Lung (tissue), 12 donors: ENCODE results near the gene HTRA3. TPM values are rescaled to one million over a fixed set of nuclear protein-coding genes. Genes with fewer than 3 reads are reported as not detected.

Experiments used
- ATAC-seq: fragments of 200-7000 bp; cut with Tn5 transposase; one replicate; pipeline ENCODE4 v1.9.1; 2020; ENCODE audit warnings: moderate number of reproducible peaks; ENCODE audit not compliant: insufficient read depth, low FRiP score
- DNase-seq, 3 donors: peaks; one replicate each; pipeline ENCODE4 v3.0.0-alpha.2; 2013 to 2017
- H3K27ac ChIP-seq, 2 donors: one replicate each; pipeline ENCODE4 v1.5.1; 2013; ENCODE audit warnings: mild to moderate bottlenecking in 2 of 2, moderate library complexity in 2 of 2, control low read depth in 1 of 2, inconsistent platforms in 1 of 2, low read depth in 1 of 2, low read length in 1 of 2
- H3K27me3 ChIP-seq, 3 donors: one replicate each; pipeline ENCODE4 v1.5.1; 2013; ENCODE audit warnings: low read length in 2 of 3; ENCODE audit not compliant: control insufficient read depth in 3 of 3, insufficient read depth in 3 of 3
- H3K36me3 ChIP-seq, 4 donors: one replicate each; pipeline ENCODE4 v1.5.1; 2013; ENCODE audit warnings: low read length in 4 of 4, mild to moderate bottlenecking in 1 of 4, moderate library complexity in 1 of 4; ENCODE audit not compliant: control insufficient read depth in 4 of 4, insufficient read depth in 4 of 4
- H3K4me1 ChIP-seq, 5 donors: one replicate each; pipeline ENCODE4 v1.5.1; 2013; ENCODE audit warnings: low read length in 5 of 5, mild to moderate bottlenecking in 2 of 5, moderate library complexity in 1 of 5; ENCODE audit not compliant: control insufficient read depth in 5 of 5, insufficient read depth in 5 of 5
- H3K4me3 ChIP-seq: one replicate; pipeline ENCODE4 v1.5.1; 2013; ENCODE audit warnings: mild to moderate bottlenecking, control low read depth, moderate library complexity
- H3K9ac ChIP-seq, 2 donors: one replicate each; pipeline ENCODE4 v1.5.1; 2013; ENCODE audit warnings: low read length in 2 of 2, control low read depth in 1 of 2; ENCODE audit not compliant: insufficient read depth in 1 of 2
- H3K9me3 ChIP-seq, 4 donors: one replicate each; pipeline ENCODE4 v1.5.1; 2013; ENCODE audit warnings: low read length in 3 of 4, mild to moderate bottlenecking in 1 of 4, moderate library complexity in 1 of 4; ENCODE audit not compliant: control insufficient read depth in 4 of 4, insufficient read depth in 3 of 4
- WGBS, 2 donors: extraction: QIAGEN DNeasy Blood & Tissue Kit; methylation state at CpG; one replicate each; pipeline ENCODE4 v1.1.7; 2013; 5-methylcytosine and 5-hydroxymethylcytosine counted together
- polyA plus RNA-seq, 2 donors: library from polyadenylated mRNA; stranded (reverse); fragments of 200-250 nt; gene quantifications; one replicate each; pipeline ENCODE4 v1.2.1, GENCODE V29; 2013
- total RNA-seq, 2 donors: library from RNA; depleted of rRNA in 1 of 2; stranded (reverse); fragments of >200 nt in 1 of 2; gene quantifications; one replicate each; pipeline ENCODE4 v1.2.1, GENCODE V29; 2014 to 2021
- TF ChIP-seq, protein P1 (sequence below): IDR thresholded peaks from 2 replicates; pipeline ENCODE4 v1.5.1; 2012; ENCODE audit warnings: mild to moderate bottlenecking; ENCODE audit errors: control extremely low read depth, extremely low read depth
- donor health status: control.
- donor health status: control.
- donor health status: Bipolar disorder and iron deficiency.
- donor health status: healthy.
- donor health status: DM: yes; HTN: yes; CAD: no.

The HTRA3 gene
- total and polyA plus RNA-seq, 4 donors: 9.5 to 23.5 (median 17.8) TPM

DNA sequence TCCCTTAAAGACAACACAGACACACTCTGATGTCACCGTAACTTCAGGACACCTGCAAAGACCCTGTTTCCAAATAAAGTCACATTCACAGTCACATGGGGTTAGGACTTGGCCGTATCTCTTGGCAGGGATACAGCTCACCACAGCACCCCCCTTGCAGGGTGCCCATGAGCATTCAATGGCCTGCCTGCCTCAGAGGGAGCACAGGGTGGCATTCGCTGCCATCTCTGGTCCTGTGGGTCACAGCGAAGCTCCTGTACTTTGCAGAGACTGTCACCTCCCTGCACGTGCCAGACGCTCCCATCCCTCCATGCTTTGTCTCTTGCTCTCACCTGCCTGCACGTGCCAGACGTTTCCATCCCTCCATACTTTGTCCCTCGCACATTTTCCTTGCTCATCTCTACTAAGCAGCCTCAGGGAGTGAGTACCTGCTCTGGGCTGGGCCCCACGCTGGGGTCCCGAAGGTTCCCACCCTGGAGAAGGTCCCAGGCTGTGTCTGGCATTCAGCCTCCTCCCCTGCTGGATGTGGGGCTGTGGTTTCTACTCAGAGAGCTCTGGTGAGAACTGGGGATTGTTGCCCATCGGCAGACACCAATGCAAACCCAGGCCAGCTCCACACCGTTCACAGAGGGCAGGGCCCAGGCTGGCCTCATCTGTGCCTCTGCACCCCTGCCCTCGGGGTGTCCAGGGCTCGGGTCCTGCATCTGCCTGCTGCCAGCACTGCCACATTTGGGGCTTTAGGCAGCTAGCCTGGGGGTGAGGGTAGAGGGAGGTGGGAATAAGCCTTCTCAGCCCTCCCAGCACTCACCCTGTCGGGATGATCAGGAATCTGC is 15.8 kb downstream of the HTRA3 start:
- Histone ChIP-seq H3K4me3 (no peak overlapping the region), H3K9ac (no peak overlapping the region), H3K27ac (no peak overlapping the region), H3K9me3 (no peaks in the 10 kb centered on the region), H3K27me3 (no peaks in the 10 kb centered on the region), H3K4me1 (peaks cover 0 to 13% (median 3%) of the 10 kb centered on the region in 5 donors), H3K36me3 (no peaks in the 10 kb centered on the region)
- TF ChIP-seq, protein P1, sequence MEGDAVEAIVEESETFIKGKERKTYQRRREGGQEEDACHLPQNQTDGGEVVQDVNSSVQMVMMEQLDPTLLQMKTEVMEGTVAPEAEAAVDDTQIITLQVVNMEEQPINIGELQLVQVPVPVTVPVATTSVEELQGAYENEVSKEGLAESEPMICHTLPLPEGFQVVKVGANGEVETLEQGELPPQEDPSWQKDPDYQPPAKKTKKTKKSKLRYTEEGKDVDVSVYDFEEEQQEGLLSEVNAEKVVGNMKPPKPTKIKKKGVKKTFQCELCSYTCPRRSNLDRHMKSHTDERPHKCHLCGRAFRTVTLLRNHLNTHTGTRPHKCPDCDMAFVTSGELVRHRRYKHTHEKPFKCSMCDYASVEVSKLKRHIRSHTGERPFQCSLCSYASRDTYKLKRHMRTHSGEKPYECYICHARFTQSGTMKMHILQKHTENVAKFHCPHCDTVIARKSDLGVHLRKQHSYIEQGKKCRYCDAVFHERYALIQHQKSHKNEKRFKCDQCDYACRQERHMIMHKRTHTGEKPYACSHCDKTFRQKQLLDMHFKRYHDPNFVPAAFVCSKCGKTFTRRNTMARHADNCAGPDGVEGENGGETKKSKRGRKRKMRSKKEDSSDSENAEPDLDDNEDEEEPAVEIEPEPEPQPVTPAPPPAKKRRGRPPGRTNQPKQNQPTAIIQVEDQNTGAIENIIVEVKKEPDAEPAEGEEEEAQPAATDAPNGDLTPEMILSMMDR: no peak
- ATAC-seq (no peak), DNase-seq (no peak)
- WGBS, 2 donors: 69 to 85% methylated on average over 16 of the region's 16 CpGs

DNA sequence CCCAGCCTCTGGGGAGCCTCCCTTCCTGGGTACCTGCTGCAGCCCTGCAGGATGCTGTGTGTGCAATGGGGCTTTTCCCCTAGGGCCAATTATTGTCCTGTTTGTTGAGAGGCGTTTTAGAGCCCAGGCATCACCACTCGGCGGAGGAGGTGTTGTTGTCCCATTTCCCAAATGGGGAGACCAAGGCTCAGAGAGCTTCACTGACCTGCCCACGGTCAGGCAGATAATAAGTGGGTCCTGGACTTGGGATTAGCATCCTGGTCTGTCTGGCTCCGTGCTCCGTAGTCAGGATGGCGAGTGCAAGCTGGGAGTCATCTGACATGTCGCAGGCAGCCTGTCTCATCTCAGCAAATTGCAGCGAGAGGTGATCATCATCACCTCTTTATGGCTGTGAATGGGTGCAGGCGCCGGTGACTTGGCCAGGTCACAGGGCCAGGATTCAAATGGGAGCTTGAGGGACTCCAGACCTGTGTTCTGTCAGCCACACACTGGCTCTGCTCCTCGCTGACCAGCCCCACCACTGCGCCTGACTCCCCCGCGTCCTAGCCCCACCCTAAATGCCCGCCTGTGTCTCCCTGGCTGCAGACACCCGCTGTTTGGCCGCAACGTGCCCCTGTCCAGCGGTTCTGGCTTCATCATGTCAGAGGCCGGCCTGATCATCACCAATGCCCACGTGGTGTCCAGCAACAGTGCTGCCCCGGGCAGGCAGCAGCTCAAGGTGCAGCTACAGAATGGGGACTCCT is 16.6 kb downstream of the HTRA3 start:
- 86 to 95% methylated on average over 23 of the region's 23 CpGs for WGBS, 2 donors
- no peak overlapping the region for H3K4me3 ChIP-seq
- H3K9ac ChIP-seq: no peak overlapping the region
- TF ChIP-seq, protein P1: no peak
- no peaks in the 10 kb centered on the region for H3K9me3 ChIP-seq
- H3K36me3 ChIP-seq: no peaks in the 10 kb centered on the region
- ATAC-seq: no peak
- DNase-seq: no peak
- H3K4me1 ChIP-seq: peaks cover 0 to 10% (median 3%) of the 10 kb centered on the region in 5 donors
- no peak overlapping the region for H3K27ac ChIP-seq
- no peaks in the 10 kb centered on the region for H3K27me3 ChIP-seq

DNA sequence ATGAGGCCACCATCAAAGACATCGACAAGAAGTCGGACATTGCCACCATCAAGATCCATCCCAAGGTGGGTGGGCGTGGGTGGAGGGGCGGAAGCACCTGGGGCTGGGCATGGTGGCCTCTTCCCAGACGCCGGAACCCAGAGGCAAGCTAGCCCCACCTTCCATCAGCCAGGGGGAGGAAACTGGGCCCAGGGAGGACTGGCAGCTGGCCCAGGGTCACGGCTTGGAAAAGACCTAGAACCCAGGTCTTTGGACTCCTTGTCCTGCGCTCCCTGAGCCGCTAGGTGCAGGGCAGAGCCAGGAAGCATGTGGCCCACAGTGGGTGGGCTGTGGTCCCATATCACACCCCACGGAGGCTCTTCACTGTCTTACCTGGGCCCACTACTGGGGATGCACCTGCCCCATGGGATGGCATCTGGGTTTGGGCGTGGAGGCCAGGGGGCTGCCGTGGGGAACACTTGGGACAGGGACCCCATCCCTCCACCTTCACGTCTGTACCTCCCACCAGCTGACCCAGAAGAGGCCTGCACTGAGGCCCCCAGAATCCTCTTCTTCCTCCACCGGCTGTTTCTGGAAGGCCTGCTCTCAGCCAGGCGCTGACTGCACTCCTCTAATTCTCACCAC is 17.3 kb downstream of the HTRA3 start:
- H3K9ac ChIP-seq: no peak overlapping the region
- H3K4me3 ChIP-seq: no peak overlapping the region
- H3K27ac ChIP-seq: no peak overlapping the region
- no peak for ATAC-seq
- H3K27me3 ChIP-seq: no peaks in the 10 kb centered on the region
- no peak for DNase-seq
- TF ChIP-seq, protein P1: no peak
- H3K36me3 ChIP-seq: no peaks in the 10 kb centered on the region
- 88 to 94% methylated on average over 15 of the region's 15 CpGs for WGBS, 2 donors
- H3K4me1 ChIP-seq: peaks cover 0 to 4% (median 0%) of the 10 kb centered on the region in 5 donors
- no peaks in the 10 kb centered on the region for H3K9me3 ChIP-seq
